ENCODE measurements around the gene PCCA. TPM values are rescaled to one million over a fixed set of nuclear protein-coding genes. Genes with fewer than 3 reads are reported as not detected.

The PCCA gene
- total and polyA plus RNA-seq, 2 experiments from 2014 or later: 41.9 to 46.6 TPM

- Histone ChIP-seq H3K9me2 (ENCODE audit: insufficient read depth) (no peaks in the 10 kb centered on the region), H3K4me3 (no peak overlapping the region), H3K4me2 (no peak overlapping the region), H3K36me3 (ENCODE audit: insufficient read depth) (no peaks in the 10 kb centered on the region), H3K27ac (ENCODE audit: low read depth) (no peak overlapping the region), H3F3A (replicated peaks; ENCODE audit: low read depth) (no peaks in the 10 kb centered on the region; the same call in 1 of the 2 replicates), H3K4me1 (ENCODE audit: insufficient read depth) (peaks cover 6% of the 10 kb centered on the region), H2AFZ (no peak overlapping the region), H4K20me1 (replicated peaks; ENCODE audit: insufficient read depth) (no peaks in the 10 kb centered on the region), H3K79me2 (replicated peaks; ENCODE audit: insufficient read depth) (no peaks in the 10 kb centered on the region), H3K27me3 (ENCODE audit: insufficient read depth) (no peaks in the 10 kb centered on the region)
- Mint-ChIP-seq H3K4me3 (no peak overlapping the region), H3K9me3 (no peaks in the 10 kb centered on the region), H3K36me3 (ENCODE audit: low read depth) (peaks cover 8% of the 10 kb centered on the region; the same call in 2 of the 3 replicates), H3K27ac (peak overlapping the region; percentile 50; the same call in 1 of the 2 replicates), H3K4me1 (peaks cover 14% of the 10 kb centered on the region; the same call in 2 of the 3 replicates), H3K27me3 (ENCODE audit: insufficient read depth, low read depth, poor library complexity) (peaks cover 8% of the 10 kb centered on the region)
- DNase-seq (ENCODE audit: low spot score) (peak; percentile 75), ATAC-seq (peak; percentile 96)
- TF ChIP-seq EZH2 (IDR thresholded peaks at IDR 0.05; ENCODE audit: low read depth, unreplicated experiment) (no peak), CTCF (conservative IDR thresholded peaks at IDR 0.05; ENCODE audit: low read depth in 2 of 2) (peak; percentile 55 to 76)
These were observed 307.9 kb downstream of the PCCA start for GRCh38 chr13:100396776-100397175.

- Mint-ChIP-seq H3K27me3 (ENCODE audit: insufficient read depth, low read depth, poor library complexity) (peaks cover 8% of the 10 kb centered on the region), H3K36me3 (ENCODE audit: low read depth) (peaks cover 13% of the 10 kb centered on the region), H3K4me1 (peaks cover 8% of the 10 kb centered on the region; the same call in 2 of the 3 replicates), H3K4me3 (no peak overlapping the region), H3K27ac (no peak overlapping the region), H3K9me3 (peaks cover 3% of the 10 kb centered on the region)
- Histone ChIP-seq H3K4me1 (ENCODE audit: insufficient read depth) (peaks cover 6% of the 10 kb centered on the region), H4K20me1 (replicated peaks; ENCODE audit: insufficient read depth) (no peaks in the 10 kb centered on the region), H3K4me2 (no peak overlapping the region), H3K27ac (ENCODE audit: low read depth) (no peak overlapping the region), H2AFZ (no peak overlapping the region), H3K4me3 (no peak overlapping the region), H3K79me2 (replicated peaks; ENCODE audit: insufficient read depth) (no peaks in the 10 kb centered on the region), H3F3A (replicated peaks; ENCODE audit: low read depth) (no peaks in the 10 kb centered on the region; the same call in 1 of the 2 replicates), H3K9me2 (ENCODE audit: insufficient read depth) (no peaks in the 10 kb centered on the region), H3K36me3 (ENCODE audit: insufficient read depth) (no peaks in the 10 kb centered on the region), H3K27me3 (ENCODE audit: insufficient read depth) (no peaks in the 10 kb centered on the region)
- no peak for TF ChIP-seq NANOG (IDR thresholded peaks at IDR 0.05; ENCODE audit: borderline replicate concordance)
- ATAC-seq (no peak), DNase-seq (ENCODE audit: low spot score) (no peak)
These were observed 308.7 kb downstream of the PCCA start for GRCh38 chr13:100397627-100398026.

GRCh38 chr13:100398360-100398759 lies 309.5 kb downstream of the PCCA start:
- no peaks in the 10 kb centered on the region for H3K79me2 ChIP-seq (replicated peaks; ENCODE audit: insufficient read depth)
- H3K4me1 Mint-ChIP-seq: peaks cover 8% of the 10 kb centered on the region
- peaks cover 20% of the 10 kb centered on the region for H3K36me3 Mint-ChIP-seq (ENCODE audit: low read depth)
- no peaks in the 10 kb centered on the region for H4K20me1 ChIP-seq (replicated peaks; ENCODE audit: insufficient read depth)
- H3K9me2 ChIP-seq (ENCODE audit: insufficient read depth): no peaks in the 10 kb centered on the region
- TF ChIP-seq NANOG (IDR thresholded peaks at IDR 0.05; ENCODE audit: borderline replicate concordance): no peak
- TF ChIP-seq CTCF (conservative IDR thresholded peaks at IDR 0.05; ENCODE audit: low read depth in 2 of 2): no peak
- TF ChIP-seq REST (IDR thresholded peaks at IDR 0.05; ENCODE audit: unreplicated experiment): no peak
- TF ChIP-seq STAT1 (IDR thresholded peaks at IDR 0.05; ENCODE audit: unreplicated experiment): no peak
- TF ChIP-seq JUNB (IDR thresholded peaks at IDR 0.05; ENCODE audit: unreplicated experiment): no peak
- no peak for TF ChIP-seq ZNF331 (CRISPR knock-in tag; IDR thresholded peaks at IDR 0.05; ENCODE audit: low read depth)
- no peak for TF ChIP-seq EZH2 (IDR thresholded peaks at IDR 0.05; ENCODE audit: low read depth, unreplicated experiment)
- no peak for TF ChIP-seq ETS1 (IDR thresholded peaks at IDR 0.05)
- no peak for DNase-seq (ENCODE audit: low spot score)
- H3K9me3 Mint-ChIP-seq: peaks cover 11% of the 10 kb centered on the region
- peaks cover 6% of the 10 kb centered on the region for H3K4me1 ChIP-seq (ENCODE audit: insufficient read depth)
- H3K4me2 ChIP-seq: no peak overlapping the region
- no peak overlapping the region for H3K27ac ChIP-seq (ENCODE audit: low read depth)
- no peaks in the 10 kb centered on the region; the same call in 1 of the 2 replicates for H3F3A ChIP-seq (replicated peaks; ENCODE audit: low read depth)
- H3K27me3 ChIP-seq (ENCODE audit: insufficient read depth): no peaks in the 10 kb centered on the region
- H3K4me3 Mint-ChIP-seq: no peak overlapping the region
- H3K27ac Mint-ChIP-seq: no peak overlapping the region
- peaks cover 11% of the 10 kb centered on the region for H3K27me3 Mint-ChIP-seq (ENCODE audit: insufficient read depth, low read depth, poor library complexity)
- H3K36me3 ChIP-seq (ENCODE audit: insufficient read depth): no peaks in the 10 kb centered on the region
- no peak overlapping the region for H2AFZ ChIP-seq
- no peak overlapping the region for H3K4me3 ChIP-seq
- ATAC-seq: no peak

All from GM23338 (cell line).